AG04449 (cell line): ENCODE data around the gene ATP8B4.

Experiments used
- CTCF ChIA-PET: fragments of 350-600 bp; formaldehyde crosslinking; extraction: SDS; loops from one replicate; lab custom pipeline; 2021; ENCODE audit warnings: antibody characterized with exemption; lab: Yijun Ruan, JAX
- POLR2A ChIA-PET: fragments of 400-600, 350-600 bp; formaldehyde crosslinking; extraction: SDS; loops from one replicate; lab custom pipeline; 2020; ENCODE audit warnings: antibody characterized with exemption, inconsistent platforms; lab: Yijun Ruan, JAX
- DNase-seq: peaks from one replicate; pipeline ENCODE4 v3.0.0-alpha.2; 2010; ENCODE audit warnings: low read depth, low spot score
- H3K4me3 ChIP-seq: 2 replicates; pipeline ENCODE4 v1.5.1; 2011; ENCODE audit warnings: low read depth, mild to moderate bottlenecking, control low read depth, low read length
- TF ChIP-seq, protein P1 (sequence below): IDR thresholded peaks from one replicate; pipeline ENCODE4 v1.5.1; 2011; ENCODE audit warnings: mild to moderate bottlenecking, moderate library complexity, low read length, control low read depth, inconsistent platforms; ENCODE audit not compliant: insufficient read depth; ENCODE audit errors: missing control alignments

The ATP8B4 gene

DNA sequence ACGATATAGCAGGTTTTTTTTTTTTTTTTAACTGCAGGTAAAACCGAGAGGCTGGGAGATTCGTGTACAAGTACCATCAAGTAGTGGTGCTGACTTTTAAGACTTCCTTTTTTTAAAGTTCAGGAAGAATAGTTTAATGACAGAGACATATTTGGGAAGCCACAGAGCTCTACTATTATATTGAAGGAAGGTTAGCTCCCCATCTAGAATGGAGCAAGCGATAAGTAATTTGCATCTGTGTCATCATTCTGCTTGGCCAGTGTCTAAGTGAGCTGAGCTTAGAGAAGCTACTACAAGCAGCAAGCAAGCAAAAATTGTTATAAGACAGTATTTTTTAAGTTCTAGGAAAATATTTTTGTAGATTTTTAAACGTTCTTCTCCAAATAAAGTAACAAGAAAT, 203.2 kb downstream of the ATP8B4 start:
- TF ChIP-seq, protein P1, sequence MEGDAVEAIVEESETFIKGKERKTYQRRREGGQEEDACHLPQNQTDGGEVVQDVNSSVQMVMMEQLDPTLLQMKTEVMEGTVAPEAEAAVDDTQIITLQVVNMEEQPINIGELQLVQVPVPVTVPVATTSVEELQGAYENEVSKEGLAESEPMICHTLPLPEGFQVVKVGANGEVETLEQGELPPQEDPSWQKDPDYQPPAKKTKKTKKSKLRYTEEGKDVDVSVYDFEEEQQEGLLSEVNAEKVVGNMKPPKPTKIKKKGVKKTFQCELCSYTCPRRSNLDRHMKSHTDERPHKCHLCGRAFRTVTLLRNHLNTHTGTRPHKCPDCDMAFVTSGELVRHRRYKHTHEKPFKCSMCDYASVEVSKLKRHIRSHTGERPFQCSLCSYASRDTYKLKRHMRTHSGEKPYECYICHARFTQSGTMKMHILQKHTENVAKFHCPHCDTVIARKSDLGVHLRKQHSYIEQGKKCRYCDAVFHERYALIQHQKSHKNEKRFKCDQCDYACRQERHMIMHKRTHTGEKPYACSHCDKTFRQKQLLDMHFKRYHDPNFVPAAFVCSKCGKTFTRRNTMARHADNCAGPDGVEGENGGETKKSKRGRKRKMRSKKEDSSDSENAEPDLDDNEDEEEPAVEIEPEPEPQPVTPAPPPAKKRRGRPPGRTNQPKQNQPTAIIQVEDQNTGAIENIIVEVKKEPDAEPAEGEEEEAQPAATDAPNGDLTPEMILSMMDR: no peak
- POLR2A ChIA-PET: no interaction called here
- no peak for DNase-seq
- H3K4me3 ChIP-seq: no peak overlapping the region
- CTCF ChIA-PET: interaction anchor here (1.3 to 1.6 kb wide), 2 partner anchors 10 to 88 kb away, joined by 4 to 5 read pairs; no protein-coding TSS in a partner anchor

- no peak overlapping the region for H3K4me3 ChIP-seq
- ChIA-PET POLR2A (no interaction called here), CTCF (no interaction called here)
- TF ChIP-seq, protein P1: no peak
- DNase-seq: no peak
Observed at GRCh38 chr15:49908933-49909295, 210.1 kb downstream of the ATP8B4 start.

DNA sequence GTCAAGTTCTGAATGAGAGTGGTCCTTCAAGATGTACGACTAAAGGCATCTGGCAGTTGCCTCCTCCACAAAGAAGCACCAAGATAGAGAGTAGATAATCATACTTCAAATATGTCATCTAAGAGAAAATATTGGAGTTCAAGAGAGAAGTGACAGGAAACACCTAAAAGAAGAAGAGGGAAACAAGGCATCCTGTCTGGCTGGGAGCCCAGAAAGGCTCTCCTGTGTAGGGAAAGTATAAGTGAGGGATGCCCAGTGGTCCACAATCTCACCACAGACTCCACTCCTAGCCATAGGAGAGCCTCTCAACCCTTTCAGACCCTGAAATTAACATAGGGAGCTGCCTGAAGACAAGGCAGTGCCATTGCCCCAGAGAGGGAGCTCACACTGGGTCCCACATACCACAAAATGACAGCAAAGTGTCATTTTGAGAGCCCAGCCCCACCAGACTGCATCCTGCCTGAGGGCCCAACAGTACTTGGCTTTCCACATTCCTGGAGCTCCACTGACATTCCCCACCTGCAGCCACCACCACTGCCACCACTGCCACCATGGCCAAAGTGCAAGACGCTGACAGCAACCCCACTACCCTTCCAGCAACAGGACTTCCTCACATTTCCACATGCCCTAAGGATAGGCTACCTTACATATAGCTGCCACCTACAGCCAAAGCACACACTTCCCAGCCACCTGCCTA, 210.6 kb downstream of the ATP8B4 start:
- POLR2A ChIA-PET: no interaction called here
- no peak for DNase-seq
- TF ChIP-seq, protein P1: no peak
- CTCF ChIA-PET: no interaction called here
- H3K4me3 ChIP-seq: no peak overlapping the region

GRCh38 chr15:49906966-49907365, 212.1 kb downstream of the ATP8B4 start:
- CTCF ChIA-PET: no interaction called here
- TF ChIP-seq, protein P1: no peak
- H3K4me3 ChIP-seq: no peak overlapping the region
- POLR2A ChIA-PET: no interaction called here
- no peak for DNase-seq

DNA sequence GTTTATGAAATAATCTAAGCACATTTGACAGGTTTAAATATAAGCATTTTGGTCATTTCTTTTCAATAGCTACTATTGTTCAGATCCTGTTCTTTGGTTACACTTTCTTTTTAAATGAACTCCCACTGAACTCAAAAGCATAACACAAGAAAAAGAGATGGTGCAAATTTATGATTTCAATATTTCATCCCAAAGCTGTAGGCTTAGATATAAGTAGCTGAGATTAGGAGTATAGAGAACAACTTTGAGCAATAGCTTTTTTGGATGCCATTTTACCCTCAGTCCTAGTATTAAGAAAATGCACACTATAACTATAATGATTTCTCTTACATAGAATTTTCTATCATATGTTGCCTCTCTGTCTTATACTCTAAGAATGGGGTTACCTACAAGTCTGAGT, 213.8 kb downstream of the ATP8B4 start:
- TF ChIP-seq, protein P1: no peak
- CTCF ChIA-PET: interaction anchor here (1.1 to 1.2 kb wide), 3 partner anchors 11 to 147 kb away, joined by 3 to 5 read pairs (median 3); no protein-coding TSS in a partner anchor
- DNase-seq: no peak
- H3K4me3 ChIP-seq: no peak overlapping the region
- POLR2A ChIA-PET: no interaction called here

- no peak for DNase-seq
- ChIA-PET CTCF (interaction anchor here (3.4 kb wide), 1 partner anchor 99 kb away, joined by 22 read pairs; no protein-coding TSS in a partner anchor), POLR2A (no interaction called here)
Observed at GRCh38 chr15:49904296-49904695, 214.7 kb downstream of the ATP8B4 start.

More at GRCh38 chr15:49904296-49904695, 214.7 kb downstream of the ATP8B4 start:
- TF ChIP-seq, protein P1: no peak
- H3K4me3 ChIP-seq: no peak overlapping the region
